Activated T-helper 1 cell treated with anti-CD3 and anti-CD28 coated beads, Interleukin-12 subunit alpha, Interleukin-12 subunit beta, Interleukin-2, Interleukin-4 antibody, amounts not matched to agents 30 ng/mL and 10 ng/mL and 1 ng/mL, durations not matched to agents 14 hours and 24 hours and 36 hours (primary cell): Measurements from ENCODE around the gene DNAJC30. TPM values are rescaled to one million over a fixed set of nuclear protein-coding genes. Genes with fewer than 3 reads are reported as not detected.
A peak's percentile ranks its signal among the peaks of the same experiment; 100 is the strongest.

Experiments
- DNase-seq: peaks from one replicate; pipeline ENCODE4 v3.0.0; 2021; ENCODE audit warnings: low spot score
- H3K27ac Mint-ChIP-seq: one replicate; pipeline ENCODE4 v1.8.0; 2021; ENCODE audit warnings: mild to moderate bottlenecking, mixed read lengths
- H3K27me3 Mint-ChIP-seq: one replicate; pipeline ENCODE4 v1.8.0; 2022; ENCODE audit warnings: mild to moderate bottlenecking, moderate library complexity, mixed read lengths; ENCODE audit not compliant: insufficient read depth
- H3K36me3 Mint-ChIP-seq: one replicate; pipeline ENCODE4 v1.8.0; 2021; ENCODE audit warnings: low read depth, mixed read lengths
- H3K4me1 Mint-ChIP-seq: one replicate; pipeline ENCODE4 v1.8.0; 2021; ENCODE audit warnings: low read depth, mixed read lengths
- H3K4me3 Mint-ChIP-seq: one replicate; pipeline ENCODE4 v1.8.0; 2021; ENCODE audit warnings: mild to moderate bottlenecking, moderate library complexity, mixed read lengths
- H3K9me3 Mint-ChIP-seq: one replicate; pipeline ENCODE4 v1.8.0; 2021; ENCODE audit warnings: mixed read lengths
- intact Hi-C: fragments of 100-400 bp; cut with micrococcal nuclease; formaldehyde crosslinking; loops from one replicate; pipeline ENCODE4 v1.15.1; 2024
- total RNA-seq: library from RNA; stranded (reverse); gene quantifications from 2 replicates; pipeline ENCODE4 v1.2.3, GENCODE V29; 2022

DNAJC30 gene
- total RNA-seq, 1 donor from 2014 or later, result 11.2 TPM

GRCh38 chr7:73649576-73649975 is 33.7 kb downstream of the DNAJC30 start:
- Mint-ChIP-seq H3K27me3 (peaks cover 48% of the 10 kb centered on the region), H3K27ac (no peak overlapping the region), H3K4me1 (no peaks in the 10 kb centered on the region), H3K36me3 (no peaks in the 10 kb centered on the region), H3K9me3 (no peaks in the 10 kb centered on the region), H3K4me3 (no peak overlapping the region)
- intact Hi-C loops, result no loop called here
- no peak for DNase-seq

- Mint-ChIP-seq H3K9me3 (no peaks in the 10 kb centered on the region), H3K27ac (no peak overlapping the region), H3K4me1 (no peaks in the 10 kb centered on the region), H3K27me3 (peaks cover 48% of the 10 kb centered on the region), H3K4me3 (peak overlapping the region; percentile 13), H3K36me3 (no peaks in the 10 kb centered on the region)
- no peak for DNase-seq
- intact Hi-C loops, result no loop called here
These were observed 34.5 kb downstream of the DNAJC30 start for GRCh38 chr7:73648593-73649332.

GRCh38 chr7:73647725-73648592 is 35.3 kb downstream of the DNAJC30 start:
- no peak overlapping the region for H3K27ac Mint-ChIP-seq
- no peaks in the 10 kb centered on the region for H3K9me3 Mint-ChIP-seq
- no peak for DNase-seq
- peaks cover 48% of the 10 kb centered on the region for H3K27me3 Mint-ChIP-seq
- peak overlapping the region; percentile 13 for H3K4me3 Mint-ChIP-seq
- H3K36me3 Mint-ChIP-seq, result no peaks in the 10 kb centered on the region
- no peaks in the 10 kb centered on the region for H3K4me1 Mint-ChIP-seq
- intact Hi-C loops, result no loop called here

- Mint-ChIP-seq H3K27me3 (peaks cover 48% of the 10 kb centered on the region), H3K4me1 (no peaks in the 10 kb centered on the region), H3K9me3 (no peaks in the 10 kb centered on the region), H3K36me3 (no peaks in the 10 kb centered on the region), H3K4me3 (no peak overlapping the region), H3K27ac (no peak overlapping the region)
- intact Hi-C loops, result no loop called here
- no peak for DNase-seq
These were observed 36.2 kb downstream of the DNAJC30 start for GRCh38 chr7:73646785-73647724.

GRCh38 chr7:73645643-73646174 is 37.5 kb downstream of the DNAJC30 start:
- no peaks in the 10 kb centered on the region for H3K4me1 Mint-ChIP-seq
- H3K36me3 Mint-ChIP-seq, result no peaks in the 10 kb centered on the region
- intact Hi-C loops, result no loop called here
- no peak for DNase-seq
- no peak overlapping the region for H3K27ac Mint-ChIP-seq
- no peak overlapping the region for H3K4me3 Mint-ChIP-seq
- H3K27me3 Mint-ChIP-seq, result peaks cover 44% of the 10 kb centered on the region
- H3K9me3 Mint-ChIP-seq, result no peaks in the 10 kb centered on the region

- no peaks in the 10 kb centered on the region for H3K4me1 Mint-ChIP-seq
These were observed 38.5 kb downstream of the DNAJC30 start for GRCh38 chr7:73644688-73645286.

DNA sequence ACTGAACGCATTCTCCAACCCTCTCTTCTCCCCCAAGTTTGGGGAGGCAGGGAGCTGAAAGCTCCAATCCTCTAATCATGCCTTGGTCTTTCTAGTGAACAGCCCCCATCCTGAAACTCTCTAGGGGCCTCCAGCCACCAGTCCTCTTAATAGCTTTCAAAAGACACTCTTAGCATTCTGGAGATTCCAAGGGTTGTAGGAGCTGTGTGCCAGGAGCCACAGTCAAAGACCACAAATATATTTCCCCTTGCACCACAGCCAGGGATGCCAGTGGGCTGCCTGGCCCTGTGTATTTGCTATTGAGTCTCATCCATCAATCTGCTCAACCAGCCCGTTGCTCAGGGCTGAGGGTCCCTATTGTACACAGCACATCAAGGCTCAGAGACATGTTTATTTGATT is 40.4 kb downstream of the DNAJC30 start:
- Mint-ChIP-seq H3K27me3 (peaks cover 22% of the 10 kb centered on the region), H3K27ac (no peak overlapping the region), H3K4me3 (no peak overlapping the region), H3K4me1 (no peaks in the 10 kb centered on the region), H3K36me3 (no peaks in the 10 kb centered on the region), H3K9me3 (no peaks in the 10 kb centered on the region)
- no peak for DNase-seq
- intact Hi-C loops, result no loop called here

More at GRCh38 chr7:73644688-73645286, 38.5 kb downstream of the DNAJC30 start:
- no peaks in the 10 kb centered on the region for H3K9me3 Mint-ChIP-seq
- intact Hi-C loops, result no loop called here
- H3K27me3 Mint-ChIP-seq, result peaks cover 39% of the 10 kb centered on the region
- no peaks in the 10 kb centered on the region for H3K36me3 Mint-ChIP-seq
- no peak overlapping the region for H3K27ac Mint-ChIP-seq
- no peak overlapping the region for H3K4me3 Mint-ChIP-seq
- DNase-seq, result no peak

DNA sequence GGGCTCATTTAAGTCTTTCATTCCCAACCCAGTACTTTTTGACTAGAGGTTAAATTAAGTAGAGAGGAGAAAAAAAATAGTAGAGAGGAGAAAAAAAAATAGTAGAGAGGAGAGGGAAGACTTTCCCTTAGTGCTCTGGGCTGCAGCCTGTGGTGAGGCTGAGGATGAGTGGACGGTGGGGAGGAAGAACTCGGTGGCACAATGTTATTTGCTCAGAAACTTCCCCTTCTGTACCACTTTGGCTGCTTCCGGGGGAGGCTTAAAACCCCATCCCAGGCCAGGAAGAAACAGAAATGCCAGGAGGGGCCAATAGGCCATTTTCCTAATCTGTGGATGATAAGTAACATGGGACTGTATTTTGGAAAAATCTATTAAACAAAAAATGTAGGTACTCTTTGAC is 44.3 kb downstream of the DNAJC30 start:
- intact Hi-C loops, result no loop called here
- Mint-ChIP-seq H3K27ac (no peak overlapping the region), H3K27me3 (peaks cover 2% of the 10 kb centered on the region), H3K9me3 (no peaks in the 10 kb centered on the region), H3K36me3 (no peaks in the 10 kb centered on the region), H3K4me1 (no peaks in the 10 kb centered on the region), H3K4me3 (no peak overlapping the region)
- no peak for DNase-seq

DNA sequence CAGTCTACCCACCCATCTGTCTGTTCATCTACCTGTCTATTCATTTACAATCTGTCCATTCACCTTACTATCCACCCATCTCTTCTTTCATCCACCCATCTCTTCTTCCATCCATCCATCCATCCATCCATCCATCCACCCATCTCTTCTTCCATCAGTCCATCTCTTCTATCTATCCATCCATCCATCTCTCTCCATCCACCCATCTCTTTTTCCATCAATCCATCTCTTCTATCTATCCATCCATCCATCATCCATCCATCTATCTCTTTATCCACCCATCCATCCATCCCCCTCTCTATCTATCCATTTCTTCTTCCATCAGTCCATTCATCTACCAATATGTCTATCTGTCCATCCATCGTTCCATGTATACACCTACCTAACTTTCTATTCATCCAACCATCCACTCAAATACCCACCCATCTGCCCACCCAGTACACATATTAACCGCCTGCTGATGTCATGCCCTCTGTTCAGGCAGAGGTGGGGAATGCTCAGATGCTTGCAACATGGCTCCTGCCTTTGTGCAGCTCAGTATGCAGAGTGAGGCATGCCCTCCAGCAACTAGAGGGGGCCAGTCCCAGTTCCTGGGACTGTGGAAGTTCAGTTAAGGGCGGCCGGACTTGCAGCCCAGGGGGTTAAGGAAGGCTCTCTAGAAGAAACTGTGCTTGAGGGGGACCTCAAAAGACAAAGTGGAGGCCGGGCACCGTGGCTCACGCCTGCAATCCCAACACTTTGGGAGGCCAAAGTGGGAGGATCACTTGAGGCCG is 47.6 kb downstream of the DNAJC30 start:
- H3K4me1 Mint-ChIP-seq, result no peaks in the 10 kb centered on the region
- intact Hi-C loops, result no loop called here
- no peak for DNase-seq
- H3K4me3 Mint-ChIP-seq, result no peak overlapping the region
- H3K27me3 Mint-ChIP-seq, result peaks cover 10% of the 10 kb centered on the region
- H3K36me3 Mint-ChIP-seq, result no peaks in the 10 kb centered on the region
- no peaks in the 10 kb centered on the region for H3K9me3 Mint-ChIP-seq
- H3K27ac Mint-ChIP-seq, result no peak overlapping the region

- Mint-ChIP-seq H3K4me3 (no peak overlapping the region), H3K4me1 (no peaks in the 10 kb centered on the region), H3K27me3 (peaks cover 16% of the 10 kb centered on the region), H3K9me3 (no peaks in the 10 kb centered on the region), H3K27ac (no peak overlapping the region), H3K36me3 (no peaks in the 10 kb centered on the region)
- DNase-seq, result no peak
- intact Hi-C loops, result no loop called here
These were observed 49.4 kb downstream of the DNAJC30 start for GRCh38 chr7:73633844-73634243.

DNA sequence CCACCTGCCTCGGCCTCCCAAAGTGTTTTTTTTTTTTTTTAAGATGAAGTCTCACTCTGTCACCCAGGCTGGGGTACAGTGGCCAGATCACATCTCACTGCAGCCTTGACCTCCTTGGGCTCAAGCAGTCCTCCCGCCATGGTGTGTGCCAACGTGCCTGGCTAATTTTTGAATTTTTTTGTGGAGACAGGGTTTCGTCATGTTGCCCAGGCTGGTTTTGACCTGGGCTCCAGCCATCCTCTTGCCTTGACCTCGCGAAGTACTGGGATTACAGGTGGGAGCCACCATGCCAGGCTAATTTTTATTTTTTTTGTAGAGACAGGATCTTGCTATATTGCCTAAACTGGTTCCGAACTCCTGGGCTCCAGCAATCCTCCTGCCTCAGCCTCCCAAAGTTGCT is 49.9 kb downstream of the DNAJC30 start:
- H3K36me3 Mint-ChIP-seq, result no peaks in the 10 kb centered on the region
- H3K4me1 Mint-ChIP-seq, result no peaks in the 10 kb centered on the region
- no peaks in the 10 kb centered on the region for H3K9me3 Mint-ChIP-seq
- intact Hi-C loops, result no loop called here
- no peak overlapping the region for H3K4me3 Mint-ChIP-seq
- no peak for DNase-seq
- peaks cover 21% of the 10 kb centered on the region for H3K27me3 Mint-ChIP-seq
- H3K27ac Mint-ChIP-seq, result no peak overlapping the region
